A549 (cell line): ENCODE results near the gene VPS4A. TPM values are rescaled to one million over a fixed set of nuclear protein-coding genes. Genes with fewer than 3 reads are reported as not detected.
A peak's percentile ranks its signal among the peaks of the same experiment; 100 is the strongest.

Experiments used
- ATAC-seq, 2 experiments: fragments of 200-7000 bp in 1 of 2; fragments of >200 bp in 1 of 2; cut with Nextera tagmentation in 1 of 2; cut with Tn5 transposase in 1 of 2; 3 replicates each; pipeline versions ENCODE4 v1.8.0 to v1.9.1; 2018 to 2020; ENCODE audit warnings: mild to moderate bottlenecking in 1 of 2, moderate library complexity in 1 of 2
- CTCF ChIA-PET: fragments of 300-600 bp; sonication (Branson Sonifier 250); formaldehyde crosslinking; extraction: SDS; loops from one replicate; lab custom pipeline; 2021; ENCODE audit warnings: antibody characterized with exemption, inconsistent platforms; lab: Yijun Ruan, JAX
- POLR2A ChIA-PET: fragments of 350-600 bp; formaldehyde crosslinking; extraction: SDS; loops from one replicate; lab custom pipeline; 2021; ENCODE audit warnings: antibody characterized with exemption, inconsistent platforms; lab: Yijun Ruan, JAX
- DNase-seq, 2 experiments: peaks; one replicate each; pipeline versions ENCODE4 v3.0.0 to v3.0.0-alpha.2; 2011 to 2016; ENCODE audit warnings: low read depth in 1 of 2, low spot score in 1 of 2
- FAIRE-seq: peaks from 2 replicates; lab custom pipeline; 2011; peaks lifted over from hg19 to GRCh38; lab: Jason Lieb, UNC
- H3K27ac ChIP-seq, 2 experiments: fragments of >200 bp; sonication (Bioruptor Twin); formaldehyde crosslinking; 3 replicates each; pipeline ENCODE4 v1.5.1; 2016 to 2017
- H3K4me1 ChIP-seq: fragments of >200 bp; sonication (Bioruptor Twin); formaldehyde crosslinking; 3 replicates; pipeline ENCODE4 v1.6.1; 2016
- H3K4me2 ChIP-seq: fragments of >200 bp; sonication (Bioruptor Twin); formaldehyde crosslinking; 3 replicates; pipeline ENCODE4 v1.6.1; 2016
- H3K4me3 ChIP-seq: fragments of >200 bp; sonication (Bioruptor Twin); formaldehyde crosslinking; 3 replicates; pipeline ENCODE4 v1.5.1; 2016
- H3K9me3 ChIP-seq: fragments of >200 bp; sonication (Bioruptor Twin); formaldehyde crosslinking; 3 replicates; pipeline ENCODE4 v1.6.1; 2016
- BHLHE40 ChIP-seq: IDR thresholded peaks from 2 replicates; pipeline ENCODE4 v1.6.1; 2012; ENCODE audit warnings: low read depth, low read length, inconsistent platforms
- CEBPB ChIP-seq, 2 experiments: fragments of >200 bp in 1 of 2; sonication (Bioruptor Twin) in 1 of 2; formaldehyde crosslinking in 1 of 2; IDR thresholded peaks; 2 replicates each; pipeline ENCODE4 v1.6.1; 2012 to 2016
- CHD2 ChIP-seq: fragments of 150-350 bp; IDR thresholded peaks from 2 replicates; pipeline ENCODE4 v1.6.1; 2014; ENCODE audit warnings: low read length; ENCODE audit not compliant: partially characterized antibody
- EHF ChIP-seq: fragments of 250-450 bp; sonication (Bioruptor Pico); IDR thresholded peaks from 2 replicates; pipeline ENCODE4 v1.5.0; 2020; ENCODE audit warnings: mild to moderate bottlenecking
- EP300 ChIP-seq, 2 experiments: fragments of >200 bp; sonication (Bioruptor Twin); formaldehyde crosslinking; IDR thresholded peaks; 2 replicates in 1 of 2; 3 replicates in 1 of 2; pipeline ENCODE4 v1.6.1; 2016 to 2017
- FOSB ChIP-seq: fragments of 250-450 bp; sonication (Bioruptor Pico); IDR thresholded peaks from 2 replicates; pipeline ENCODE4 v1.5.0; 2020; ENCODE audit warnings: mild to moderate bottlenecking, moderate library complexity
- FOSL2 ChIP-seq, 2 experiments: fragments of 450-650 bp in 1 of 2; fragments of >200 bp in 1 of 2; sonication (Bioruptor Twin) in 1 of 2; formaldehyde crosslinking; IDR thresholded peaks; 2 replicates each; pipeline versions ENCODE4 v1.5.0 to v1.6.1; 2016 to 2020; ENCODE audit warnings: mild to moderate bottlenecking in 1 of 2, moderate library complexity in 1 of 2
- GATA3 ChIP-seq: IDR thresholded peaks from 2 replicates; pipeline ENCODE4 v1.6.1; 2012; ENCODE audit warnings: borderline replicate concordance
- HDAC2 ChIP-seq: fragments of 200-600 bp; sonication (generic); IDR thresholded peaks from 2 replicates; pipeline ENCODE4 v1.6.1; 2016
- HOXA7 ChIP-seq: fragments of 250-450 bp; sonication (Bioruptor Pico); IDR thresholded peaks from 2 replicates; pipeline ENCODE4 v1.5.0; 2020; ENCODE audit warnings: mild to moderate bottlenecking, moderate library complexity
- HOXB13 ChIP-seq: fragments of 250-450 bp; sonication (Bioruptor Pico); IDR thresholded peaks from 2 replicates; pipeline ENCODE4 v1.5.0; 2020; ENCODE audit warnings: low read depth, mild to moderate bottlenecking, moderate library complexity
- KDM1A ChIP-seq: fragments of 200-600 bp; sonication (generic); IDR thresholded peaks from 2 replicates; pipeline ENCODE4 v1.6.1; 2016; ENCODE audit warnings: low read depth, mild to moderate bottlenecking
- MAZ ChIP-seq: fragments of 150-350 bp; IDR thresholded peaks from 2 replicates; pipeline ENCODE4 v1.6.1; 2014; ENCODE audit warnings: antibody characterized with exemption, low read depth, low read length, borderline replicate concordance
- NFE2L2 ChIP-seq: fragments of 150-350 bp; conservative IDR thresholded peaks from 2 replicates; pipeline ENCODE4 v1.6.1; 2014; ENCODE audit warnings: low read length
- NR3C1 ChIP-seq: fragments of >200 bp; sonication (Bioruptor Twin); formaldehyde crosslinking; IDR thresholded peaks from 3 replicates; pipeline ENCODE4 v1.6.1; 2017
- POLR2AphosphoS2 ChIP-seq: conservative IDR thresholded peaks from 2 replicates; pipeline ENCODE4 v1.6.1; 2012; ENCODE audit warnings: low read length, improper control_type of control experiment, inconsistent platforms
- RCOR1 ChIP-seq: fragments of 150-350 bp; IDR thresholded peaks from 2 replicates; pipeline ENCODE4 v1.6.1; 2014; ENCODE audit warnings: antibody characterized with exemption, low read length, low read depth
- RFX5 ChIP-seq: fragments of 450-650 bp; IDR thresholded peaks from 2 replicates; pipeline ENCODE4 v1.7.1; 2014; ENCODE audit warnings: antibody characterized with exemption, mild to moderate bottlenecking, moderate library complexity
- SMC3 ChIP-seq: fragments of >200 bp; sonication (Bioruptor Twin); formaldehyde crosslinking; IDR thresholded peaks from 3 replicates; pipeline ENCODE4 v1.6.1; 2018; ENCODE audit warnings: inconsistent platforms
- TFCP2L1 ChIP-seq: fragments of 250-450 bp; sonication (Bioruptor Pico); IDR thresholded peaks from 2 replicates; pipeline ENCODE4 v1.5.0; 2021; ENCODE audit warnings: mild to moderate bottlenecking
- TP53 ChIP-seq: fragments of 250-450 bp; sonication (Bioruptor Pico); IDR thresholded peaks from 2 replicates; pipeline ENCODE4 v1.5.0; 2021; ENCODE audit warnings: mild to moderate bottlenecking, moderate library complexity
- ZC3H11A ChIP-seq: fragments of 450-650 bp; IDR thresholded peaks from 2 replicates; pipeline ENCODE4 v1.6.1; 2014; ENCODE audit warnings: antibody characterized with exemption, mild to moderate bottlenecking
- ZNF302 ChIP-seq: fragments of 250-450 bp; sonication (Bioruptor Pico); IDR thresholded peaks from 2 replicates; pipeline ENCODE4 v1.9.0; 2021; ENCODE audit warnings: inconsistent platforms, mild to moderate bottlenecking, moderate library complexity
- ZSCAN20 ChIP-seq: fragments of 250-450 bp; sonication (Bioruptor Pico); IDR thresholded peaks from 2 replicates; pipeline ENCODE4 v1.8.0; 2022; ENCODE audit warnings: mild to moderate bottlenecking, moderate library complexity
- WGBS: methylation state at CpG from one replicate; pipeline ENCODE4 v1.1.6; 2017; ENCODE audit errors: missing lambda C conversion rate; 5-methylcytosine and 5-hydroxymethylcytosine counted together
- polyA plus RNA-seq, 4 experiments: library from polyadenylated mRNA; depleted of rRNA in 3 of 4; stranded (reverse); fragments of >200 nt; fragmentation: RNase III in 1 of 4; extraction: RNeasy Plus Mini Kit Qiagen cat#74134 plus additional on column Dnase treatment in 1 of 4; gene quantifications; 2 replicates in 3 of 4; 3 replicates in 1 of 4; pipeline ENCODE4 v1.2.3, GENCODE V29; 2011 to 2017
- TF ChIP-seq, protein P1 (sequence below): fragments of 250-450 bp; sonication (Bioruptor Pico); IDR thresholded peaks from 2 replicates; pipeline ENCODE4 v1.5.0; 2021; ENCODE audit warnings: mild to moderate bottlenecking, moderate library complexity, borderline replicate concordance
- TF ChIP-seq, protein P2 (sequence below): fragments of >200 bp; sonication (Bioruptor Twin); formaldehyde crosslinking; IDR thresholded peaks from 3 replicates; pipeline ENCODE4 v1.6.1; 2016
- TF ChIP-seq, protein P3 (sequence below): IDR thresholded peaks from 2 replicates; pipeline ENCODE4 v1.6.1; 2012; ENCODE audit warnings: low read depth, borderline replicate concordance

Gene VPS4A
- polyA plus RNA-seq, 2 of the 4 experiments (the other 2 are of a cell fraction) = 12.9 to 28.1 TPM

DNA sequence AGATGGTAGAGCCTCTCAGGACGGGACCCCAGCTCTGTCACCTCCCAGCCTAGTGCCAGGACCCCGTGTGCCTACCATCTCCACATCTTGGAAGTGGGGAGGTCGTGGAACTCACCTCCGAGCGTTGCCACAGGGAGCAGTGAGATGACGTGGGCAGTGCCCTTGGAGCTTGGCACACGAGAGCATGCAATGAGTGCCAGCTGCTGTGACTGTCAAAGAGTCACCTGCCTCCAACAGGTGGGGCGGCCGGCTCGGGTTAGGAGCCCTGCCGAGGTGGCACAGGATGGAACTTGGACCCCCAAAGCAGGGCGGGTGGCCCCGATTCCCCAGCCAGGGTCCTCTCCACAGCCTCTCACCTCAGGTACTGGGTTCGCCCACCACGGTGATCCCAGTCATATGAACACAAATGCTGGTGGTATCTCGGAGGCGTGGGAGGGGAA is 5.5 kb downstream of the VPS4A start:
- ChIA-PET CTCF (interaction anchor here (1.3 to 1.5 kb wide), 3 partner anchors 10 to 414 kb away, joined by 3 to 5 read pairs (median 4); no protein-coding TSS in a partner anchor), POLR2A (no interaction called here)
- Histone ChIP-seq H3K4me2 (no peak overlapping the region), H3K4me3 (no peak overlapping the region), H3K9me3 (no peaks in the 10 kb centered on the region), H3K4me1 (peaks cover 9% of the 10 kb centered on the region; the same call in 2 of the 3 replicates), H3K27ac (no peak overlapping the region)
- DNase-seq (no peak), ATAC-seq (no peak), FAIRE-seq (no peak)
- WGBS = 95% methylated on average over 11 of the region's 17 CpGs
- TF ChIP-seq BHLHE40 (no peak), MAZ (no peak), KDM1A (no peak), SMC3 (no peak), TP53 (no peak), HOXA7 (no peak), FOSB (CRISPR knock-in tag) (no peak), EP300 (IDR thresholded peaks at IDR 0.05) (no peak), POLR2AphosphoS2 (no peak), ZSCAN20 (CRISPR knock-in tag) (no peak), TFCP2L1 (CRISPR knock-in tag) (no peak), HDAC2 (no peak), ZNF302 (CRISPR knock-in tag) (no peak), NR3C1 (no peak), CEBPB (IDR thresholded peaks at IDR 0.05) (no peak)
- TF ChIP-seq, protein P1, sequence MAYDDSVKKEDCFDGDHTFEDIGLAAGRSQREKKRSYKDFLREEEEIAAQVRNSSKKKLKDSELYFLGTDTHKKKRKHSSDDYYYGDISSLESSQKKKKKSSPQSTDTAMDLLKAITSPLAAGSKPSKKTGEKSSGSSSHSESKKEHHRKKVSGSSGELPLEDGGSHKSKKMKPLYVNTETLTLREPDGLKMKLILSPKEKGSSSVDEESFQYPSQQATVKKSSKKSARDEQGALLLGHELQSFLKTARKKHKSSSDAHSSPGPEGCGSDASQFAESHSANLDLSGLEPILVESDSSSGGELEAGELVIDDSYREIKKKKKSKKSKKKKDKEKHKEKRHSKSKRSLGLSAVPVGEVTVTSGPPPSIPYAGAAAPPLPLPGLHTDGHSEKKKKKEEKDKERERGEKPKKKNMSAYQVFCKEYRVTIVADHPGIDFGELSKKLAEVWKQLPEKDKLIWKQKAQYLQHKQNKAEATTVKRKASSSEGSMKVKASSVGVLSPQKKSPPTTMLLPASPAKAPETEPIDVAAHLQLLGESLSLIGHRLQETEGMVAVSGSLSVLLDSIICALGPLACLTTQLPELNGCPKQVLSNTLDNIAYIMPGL = no peak
- TF ChIP-seq, protein P2, sequence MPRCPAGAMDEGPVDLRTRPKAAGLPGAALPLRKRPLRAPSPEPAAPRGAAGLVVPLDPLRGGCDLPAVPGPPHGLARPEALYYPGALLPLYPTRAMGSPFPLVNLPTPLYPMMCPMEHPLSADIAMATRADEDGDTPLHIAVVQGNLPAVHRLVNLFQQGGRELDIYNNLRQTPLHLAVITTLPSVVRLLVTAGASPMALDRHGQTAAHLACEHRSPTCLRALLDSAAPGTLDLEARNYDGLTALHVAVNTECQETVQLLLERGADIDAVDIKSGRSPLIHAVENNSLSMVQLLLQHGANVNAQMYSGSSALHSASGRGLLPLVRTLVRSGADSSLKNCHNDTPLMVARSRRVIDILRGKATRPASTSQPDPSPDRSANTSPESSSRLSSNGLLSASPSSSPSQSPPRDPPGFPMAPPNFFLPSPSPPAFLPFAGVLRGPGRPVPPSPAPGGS = no peak

DNA sequence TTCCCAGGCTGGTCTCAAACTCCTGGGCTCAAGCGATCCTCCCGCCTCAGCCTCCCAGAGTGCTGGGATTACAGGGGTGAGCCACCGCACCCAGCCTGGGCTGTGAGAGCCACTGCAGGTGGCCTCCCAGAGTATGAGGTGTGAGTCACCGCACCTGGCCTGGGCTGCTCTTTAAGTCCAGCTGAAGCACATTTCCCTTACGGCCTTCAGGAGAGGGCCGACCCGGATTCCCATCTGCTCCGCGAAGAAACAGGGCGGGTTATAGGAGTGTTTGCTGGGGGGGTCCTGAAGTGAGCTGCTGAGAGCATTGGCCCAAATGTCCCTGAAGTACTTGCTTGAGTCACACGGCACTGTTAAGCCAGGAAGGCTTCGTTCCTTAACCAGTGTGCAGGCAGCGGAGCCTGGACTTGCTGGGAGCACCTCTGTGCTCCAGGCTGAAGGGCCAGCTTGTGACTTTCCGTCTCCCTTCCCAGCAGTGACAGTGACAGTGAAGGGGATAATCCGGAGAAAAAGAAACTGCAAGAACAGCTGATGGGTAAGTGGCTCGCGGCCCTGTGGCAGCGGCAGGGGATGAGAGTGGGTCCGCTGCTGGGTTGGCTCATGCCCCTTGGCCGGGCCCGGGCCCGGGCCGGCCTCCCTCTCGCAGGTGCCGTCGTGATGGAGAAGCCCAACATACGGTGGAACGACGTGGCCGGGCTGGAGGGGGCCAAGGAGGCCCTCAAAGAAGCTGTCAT is 7.2 kb downstream of the VPS4A start:
- Histone ChIP-seq H3K4me3 (no peak overlapping the region), H3K27ac (no peak overlapping the region), H3K4me2 (no peak overlapping the region), H3K4me1 (no peaks in the 10 kb centered on the region), H3K9me3 (no peaks in the 10 kb centered on the region)
- ChIA-PET POLR2A (interaction anchor here (0.7 to 1.4 kb wide), 3 partner anchors 8 to 14 kb away, joined by 4 to 22 read pairs (median 6); no protein-coding TSS in a partner anchor), CTCF (interaction anchor here (0.6 to 2.0 kb wide), 3 partner anchors 8 to 206 kb away, joined by 3 to 5 read pairs (median 4); no protein-coding TSS in a partner anchor)
- ATAC-seq (no peak), DNase-seq (no peak), FAIRE-seq (no peak)
- WGBS = 97% methylated on average over 29 of the region's 30 CpGs
- TF ChIP-seq MAZ = no peak
- TF ChIP-seq RFX5 = no peak
- no peak for TF ChIP-seq CHD2
- no peak for TF ChIP-seq ZNF302 (CRISPR knock-in tag)
- TF ChIP-seq SMC3 = no peak
- no peak for TF ChIP-seq TP53
- no peak for TF ChIP-seq NFE2L2
- TF ChIP-seq ZSCAN20 (CRISPR knock-in tag) = no peak

DNA sequence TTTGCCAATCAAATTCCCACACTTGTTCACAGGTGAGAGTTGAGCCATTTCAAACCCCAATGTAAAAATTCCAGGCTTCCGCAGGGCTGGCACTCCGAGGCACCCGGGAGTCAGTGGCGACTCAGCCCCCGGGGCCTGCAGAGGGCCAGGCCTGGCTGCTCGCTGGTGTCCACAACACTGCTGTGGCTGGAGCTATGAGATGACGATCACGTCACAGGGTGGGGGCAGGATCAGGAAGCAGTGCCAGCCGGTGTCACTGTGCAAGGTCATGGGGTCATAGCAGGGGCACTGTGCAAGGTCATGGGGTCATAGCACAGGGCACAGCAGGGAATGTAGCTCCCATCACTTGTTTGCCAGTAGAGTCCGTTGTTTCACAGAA is 7.8 kb downstream of the VPS4A start:
- Histone ChIP-seq H3K4me3 (no peak overlapping the region), H3K27ac (no peak overlapping the region), H3K4me2 (no peak overlapping the region), H3K4me1 (0 out of 3 replicates have a peak, but pooled peaks cover under 1% of the 10 kb centered on the region), H3K9me3 (no peaks in the 10 kb centered on the region)
- WGBS = 74% methylated on average over 8 of the region's 10 CpGs
- ATAC-seq = peak in 1 of 2 experiments; percentile 17; a peak in 2 of 6 replicates
- FAIRE-seq = no peak
- ChIA-PET POLR2A (interaction anchor here (0.8 kb wide), 1 partner anchor 11 kb away, joined by 4 read pairs; no protein-coding TSS in a partner anchor), CTCF (interaction anchor here (1.2 to 2.0 kb wide), 2 partner anchors 9 to 169 kb away, joined by 3 to 5 read pairs; no protein-coding TSS in a partner anchor)
- no peak for DNase-seq
- TF ChIP-seq RFX5 (no peak), KDM1A (no peak), FOSL2 (IDR thresholded peaks at IDR 0.05) (no peak), FOSL2 (CRISPR knock-in tag; IDR thresholded peaks at IDR 0.05) (no peak), HOXB13 (no peak), EHF (CRISPR knock-in tag) (no peak), ZC3H11A (no peak), HOXA7 (no peak), RCOR1 (no peak), GATA3 (no peak), NFE2L2 (no peak)
- TF ChIP-seq, protein P2 = no peak
- TF ChIP-seq, protein P3, sequence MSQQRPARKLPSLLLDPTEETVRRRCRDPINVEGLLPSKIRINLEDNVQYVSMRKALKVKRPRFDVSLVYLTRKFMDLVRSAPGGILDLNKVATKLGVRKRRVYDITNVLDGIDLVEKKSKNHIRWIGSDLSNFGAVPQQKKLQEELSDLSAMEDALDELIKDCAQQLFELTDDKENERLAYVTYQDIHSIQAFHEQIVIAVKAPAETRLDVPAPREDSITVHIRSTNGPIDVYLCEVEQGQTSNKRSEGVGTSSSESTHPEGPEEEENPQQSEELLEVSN = no peak
